ENCODE results near the gene SEPHS2. TPM values are rescaled to one million over a fixed set of nuclear protein-coding genes. Genes with fewer than 3 reads are reported as not detected.
"Not testable (repeated sequence)": the region's sequence is repeated elsewhere in the genome, so short reads cannot be mapped to it uniquely, and the experiment has no call there.

SEPHS2 gene
- total and polyA plus RNA-seq, 5 experiments from 2014 or later, result 45.5 to 60.7 (median 55.0) TPM

GRCh38 chr16:30481381-30481780 lies 35.7 kb upstream of the SEPHS2 start:
- peaks cover 17 to 71% (median 47%) of the 10 kb centered on the region in 4 donors for H3K4me1 Mint-ChIP-seq
- no peak overlapping the region for H3K4me3 Mint-ChIP-seq
- POLR2A ChIA-PET, result interaction anchor here (0.6 to 2.7 kb wide), 7 partner anchors 8 to 236 kb away, joined by 3 to 12 read pairs (median 6); partner anchors contain the start of gene ITGAL
- H3K27me3 Mint-ChIP-seq, result no peaks in the 10 kb centered on the region
- DNase-seq (no peak), ATAC-seq (no peak)
- H3K9me3 Mint-ChIP-seq, result no peaks in the 10 kb centered on the region
- peak overlapping the region in 8 of 10 donors; percentile 20 to 85 (median 68) for H3K27ac Mint-ChIP-seq
- H3K36me3 Mint-ChIP-seq, result peaks cover 0 to 96% (median 22%) of the 10 kb centered on the region in 3 donors

- ATAC-seq, result no peak
- peak overlapping the region; percentile 5 to 92 (median 84) for H3K27ac Mint-ChIP-seq
- H3K4me1 Mint-ChIP-seq, result peaks cover 26 to 71% (median 60%) of the 10 kb centered on the region in 4 donors
These were observed 33.2 kb upstream of the SEPHS2 start for GRCh38 chr16:30478766-30479478.

GRCh38 chr16:30477773-30478172 lies 32.1 kb upstream of the SEPHS2 start:
- POLR2A ChIA-PET, result interaction anchor here (1.0 kb wide), 1 partner anchor 33 kb away, joined by 4 read pairs; no protein-coding TSS in a partner anchor
- Mint-ChIP-seq H3K27ac (peak overlapping the region; percentile 68 to 92 (median 88)), H3K36me3 (peaks cover 4 to 91% (median 29%) of the 10 kb centered on the region in 3 donors), H3K4me1 (peaks cover 28 to 75% (median 67%) of the 10 kb centered on the region in 4 donors), H3K4me3 (peak overlapping the region in 3 of 10 donors; percentile 2 to 52 (median 22))
- not testable (repeated sequence) for H3K27me3 Mint-ChIP-seq, ATAC-seq, DNase-seq, H3K9me3 Mint-ChIP-seq

More at GRCh38 chr16:30478766-30479478, 33.2 kb upstream of the SEPHS2 start:
- peak overlapping the region in 4 of 10 donors; percentile 6 to 62 (median 21) for H3K4me3 Mint-ChIP-seq
- DNase-seq, result no peak
- H3K9me3 Mint-ChIP-seq, result no peaks in the 10 kb centered on the region
- peaks cover 4 to 95% (median 27%) of the 10 kb centered on the region in 3 donors for H3K36me3 Mint-ChIP-seq
- POLR2A ChIA-PET, result interaction anchor here (0.6 to 1.6 kb wide), 3 partner anchors 33 to 386 kb away, joined by 4 to 5 read pairs (median 5); partner anchors contain the start of gene SEPHS2
- no peaks in the 10 kb centered on the region for H3K27me3 Mint-ChIP-seq

- no peaks in the 10 kb centered on the region for H3K9me3 Mint-ChIP-seq
- H3K36me3 Mint-ChIP-seq, result peaks cover 4 to 83% (median 27%) of the 10 kb centered on the region in 3 donors
- DNase-seq, result no peak
- peak overlapping the region; percentile 68 to 92 (median 88) for H3K27ac Mint-ChIP-seq
- H3K27me3 Mint-ChIP-seq, result no peaks in the 10 kb centered on the region
- ATAC-seq, result no peak
- POLR2A ChIA-PET, result interaction anchor here (0.9 to 10.3 kb wide), 4 partner anchors 12 to 32 kb away, joined by 4 to 247 read pairs (median 7); no protein-coding TSS in a partner anchor
- H3K4me1 Mint-ChIP-seq, result peaks cover 31 to 79% (median 68%) of the 10 kb centered on the region in 4 donors
- H3K4me3 Mint-ChIP-seq, result peak overlapping the region in 4 of 10 donors; percentile 2 to 50 (median 25)
These were observed 31.3 kb upstream of the SEPHS2 start for GRCh38 chr16:30476991-30477390.

- POLR2A ChIA-PET, result interaction anchor here (1.1 to 10.3 kb wide), 11 partner anchors 9 to 111 kb away, joined by 3 to 247 read pairs (median 8); partner anchors contain the start of genes SEPHS2, ZNF747, ZNF764 and ZNF785
These were observed 29.0 kb upstream of the SEPHS2 start for GRCh38 chr16:30474684-30475083.

GRCh38 chr16:30474074-30474452 lies 28.4 kb upstream of the SEPHS2 start:
- POLR2A ChIA-PET, result interaction anchor here (0.9 to 10.3 kb wide), 21 partner anchors 8 to 112 kb away, joined by 3 to 247 read pairs (median 5); partner anchors contain the start of genes DCTPP1, SEPHS2, ZNF747 and ZNF764
- H3K4me3 Mint-ChIP-seq, result peak overlapping the region; percentile 91 to 99 (median 97)

More at GRCh38 chr16:30474684-30475083, 29.0 kb upstream of the SEPHS2 start:
- Mint-ChIP-seq H3K36me3 (peaks cover 4 to 61% (median 23%) of the 10 kb centered on the region in 3 donors), H3K27me3 (no peaks in the 10 kb centered on the region), H3K27ac (peak overlapping the region; percentile 58 to 94 (median 90)), H3K4me3 (peak overlapping the region; percentile 80 to 99 (median 92)), H3K4me1 (peaks cover 32 to 84% (median 72%) of the 10 kb centered on the region in 4 donors), H3K9me3 (no peaks in the 10 kb centered on the region)
- ATAC-seq, result no peak
- no peak for DNase-seq

GRCh38 chr16:30473231-30474073 lies 27.8 kb upstream of the SEPHS2 start:
- ATAC-seq, result peak; percentile 15 to 38

More at GRCh38 chr16:30474074-30474452, 28.4 kb upstream of the SEPHS2 start:
- peaks cover 32 to 88% (median 76%) of the 10 kb centered on the region in 4 donors for H3K4me1 Mint-ChIP-seq
- H3K27me3 Mint-ChIP-seq, result no peaks in the 10 kb centered on the region
- no peak for ATAC-seq
- H3K27ac Mint-ChIP-seq, result peak overlapping the region in 8 of 10 donors; percentile 77 to 98 (median 91)
- peaks cover 4 to 55% (median 23%) of the 10 kb centered on the region in 3 donors for H3K36me3 Mint-ChIP-seq
- no peak for DNase-seq
- H3K9me3 Mint-ChIP-seq, result no peaks in the 10 kb centered on the region

GRCh38 chr16:30472328-30472942 lies 26.8 kb upstream of the SEPHS2 start, which contains the start of gene ITGAL:
ITGAL (plus strand) TSS chr16:30472742; CDS start chr16:30472838, 96 bp downstream.
- Mint-ChIP-seq H3K27me3 (no peaks in the 10 kb centered on the region), H3K4me3 (peak within 1 kb of the TSS; percentile 91 to 99 (median 97)), H3K4me1 (peaks cover 25 to 81% (median 65%) of the 10 kb centered on the region in 4 donors), H3K9me3 (no peaks in the 10 kb centered on the region), H3K36me3 (peaks cover 4 to 41% (median 20%) of the 10 kb centered on the region in 3 donors), H3K27ac (peak within 1 kb of the TSS; percentile 89 to 98 (median 94))
- ATAC-seq (peak; percentile 81 to 91), DNase-seq (peak; percentile 47 to 90 (median 78))
- POLR2A ChIA-PET, result interaction anchor here (0.7 to 10.3 kb wide), 22 partner anchors 8 to 645 kb away, joined by 3 to 247 read pairs (median 6); partner anchors contain the start of genes ALDOA, DCTPP1, FBRS and PHKG2

More at GRCh38 chr16:30473231-30474073, 27.8 kb upstream of the SEPHS2 start:
- POLR2A ChIA-PET, result interaction anchor here (0.6 to 10.3 kb wide), 27 partner anchors 8 to 185 kb away, joined by 3 to 247 read pairs (median 4); partner anchors contain the start of genes DCTPP1, FBRS, SEPHS2 and ZNF688
- Mint-ChIP-seq H3K27me3 (no peaks in the 10 kb centered on the region), H3K4me3 (peak overlapping the region; percentile 91 to 99 (median 97)), H3K36me3 (peaks cover 4 to 50% (median 23%) of the 10 kb centered on the region in 3 donors), H3K27ac (peak overlapping the region; percentile 89 to 98 (median 94)), H3K4me1 (peaks cover 30 to 82% (median 71%) of the 10 kb centered on the region in 4 donors), H3K9me3 (no peaks in the 10 kb centered on the region)
- DNase-seq, result peak in 6 of 10 donors; percentile 17 to 33 (median 26)

- Mint-ChIP-seq H3K4me3 (peak overlapping the region in 5 of 10 donors; percentile 32 to 93 (median 69)), H3K27ac (peak overlapping the region; percentile 46 to 98 (median 92)), H3K36me3 (peaks cover 4 to 23% (median 14%) of the 10 kb centered on the region in 3 donors), H3K9me3 (no peaks in the 10 kb centered on the region), H3K4me1 (peaks cover 29 to 79% (median 67%) of the 10 kb centered on the region in 4 donors), H3K27me3 (no peaks in the 10 kb centered on the region)
- DNase-seq, result no peak
- ATAC-seq, result no peak
- POLR2A ChIA-PET, result interaction anchor here (0.6 to 10.3 kb wide), 7 partner anchors 13 to 117 kb away, joined by 3 to 247 read pairs (median 6); partner anchors contain the start of gene DCTPP1
These were observed 24.9 kb upstream of the SEPHS2 start for GRCh38 chr16:30470632-30470995.

- Mint-ChIP-seq H3K4me3 (peak overlapping the region in 7 of 10 donors; percentile 4 to 64 (median 22)), H3K4me1 (peaks cover 27 to 78% (median 66%) of the 10 kb centered on the region in 4 donors), H3K9me3 (no peaks in the 10 kb centered on the region), H3K27me3 (no peaks in the 10 kb centered on the region), H3K36me3 (peaks cover under 1 to 18% (median 10%) of the 10 kb centered on the region in 3 donors), H3K27ac (peak overlapping the region; percentile 79 to 98 (median 90))
- POLR2A ChIA-PET, result interaction anchor here (0.7 to 10.3 kb wide), 6 partner anchors 13 to 116 kb away, joined by 3 to 247 read pairs (median 6); partner anchors contain the start of genes DCTPP1 and ZNF688
- DNase-seq (no peak), ATAC-seq (no peak)
These were observed 24.5 kb upstream of the SEPHS2 start for GRCh38 chr16:30470170-30470512.

- peaks cover 14 to 47% (median 34%) of the 10 kb centered on the region in 4 donors for H3K4me1 Mint-ChIP-seq
- H3K9me3 Mint-ChIP-seq, result no peaks in the 10 kb centered on the region
- no peaks in the 10 kb centered on the region for H3K27me3 Mint-ChIP-seq
- POLR2A ChIA-PET, result interaction anchor here (1.1 kb wide), 2 partner anchors 9 to 34 kb away, joined by 3 to 4 read pairs; partner anchors contain the start of gene DCTPP1
- peak overlapping the region in 4 of 10 donors; percentile 37 to 65 (median 50) for H3K27ac Mint-ChIP-seq
- DNase-seq (no peak), ATAC-seq (no peak)
- H3K4me3 Mint-ChIP-seq, result no peak overlapping the region
- no peaks in the 10 kb centered on the region for H3K36me3 Mint-ChIP-seq
These were observed 18.4 kb upstream of the SEPHS2 start for GRCh38 chr16:30464078-30464477.

All from naive thymus-derived CD8-positive, alpha-beta T cell (primary cell).